HepG2 (cell line): ENCODE data around the gene HOMEZ. TPM values are rescaled to one million over a fixed set of nuclear protein-coding genes. Genes with fewer than 3 reads are reported as not detected.

Experiments
- ARID4A ChIP-seq: sonication (generic); formaldehyde crosslinking; IDR thresholded peaks from 2 replicates; pipeline ENCODE4 v1.5.0; 2020; ENCODE audit warnings: mild to moderate bottlenecking, missing genetic modification reagents, borderline replicate concordance
- ARNTL ChIP-seq: sonication (generic); formaldehyde crosslinking; IDR thresholded peaks from 2 replicates; pipeline ENCODE4 v1.4.0; 2020; ENCODE audit warnings: mild to moderate bottlenecking, missing genetic modification reagents
- GZF1 ChIP-seq: sonication (generic); formaldehyde crosslinking; IDR thresholded peaks from 2 replicates; pipeline ENCODE4 v1.5.1; 2020; ENCODE audit warnings: mild to moderate bottlenecking, missing genetic modification reagents
- HDAC6 ChIP-seq: fragments of 200-600 bp; sonication (generic); IDR thresholded peaks from 2 replicates; pipeline ENCODE4 v1.7.0; 2017; ENCODE audit warnings: mild to moderate bottlenecking, antibody characterized with exemption, low read length, low read depth
- KLF12 ChIP-seq: sonication (generic); formaldehyde crosslinking; IDR thresholded peaks from 2 replicates; pipeline ENCODE4 v1.4.0; 2020; ENCODE audit warnings: missing genetic modification reagents, borderline replicate concordance
- KLF16 ChIP-seq, 2 experiments: sonication (generic) in 1 of 2; formaldehyde crosslinking in 1 of 2; IDR thresholded peaks; 2 replicates each; pipeline versions ENCODE4 v1.6.1 to v1.8.0; 2016 to 2023; ENCODE audit warnings: missing genetic modification reagents in 2 of 2, missing compliant biosample characterization in 1 of 2
- LBX2 ChIP-seq: sonication (generic); formaldehyde crosslinking; IDR thresholded peaks from 2 replicates; pipeline ENCODE4 v1.5.0; 2020; ENCODE audit warnings: missing genetic modification reagents, mild to moderate bottlenecking, borderline replicate concordance
- LRRFIP1 ChIP-seq: sonication (generic); formaldehyde crosslinking; conservative IDR thresholded peaks from 2 replicates; pipeline ENCODE4 v1.4.0; 2020; ENCODE audit warnings: missing genetic modification reagents
- MIER3 ChIP-seq: IDR thresholded peaks from 2 replicates; pipeline ENCODE4 v1.6.1; 2016; ENCODE audit warnings: missing compliant biosample characterization, borderline replicate concordance
- NFRKB ChIP-seq: fragments of 450-650 bp; IDR thresholded peaks from 2 replicates; pipeline ENCODE4 v1.6.1; 2017
- PATZ1 ChIP-seq: sonication (generic); formaldehyde crosslinking; IDR thresholded peaks from 2 replicates; pipeline ENCODE4 v1.4.0; 2020; ENCODE audit warnings: missing genetic modification reagents
- RBM22 ChIP-seq: fragments of 200-400 bp; formaldehyde crosslinking; optimal IDR thresholded peaks from 2 replicates; pipeline ENCODE3; 2017; ENCODE audit warnings: mild to moderate bottlenecking, low read length, moderate library complexity
- SIN3A ChIP-seq: IDR thresholded peaks from 2 replicates; pipeline ENCODE4 v1.6.1; 2011; ENCODE audit warnings: low read depth, mild to moderate bottlenecking, control low read depth, low read length, borderline replicate concordance
- STAT5B ChIP-seq: sonication (generic); formaldehyde crosslinking; IDR thresholded peaks from 2 replicates; pipeline ENCODE4 v1.4.0; 2020; ENCODE audit warnings: missing genetic modification reagents
- TP53 ChIP-seq: sonication (generic); formaldehyde crosslinking; conservative IDR thresholded peaks from 2 replicates; pipeline ENCODE4 v1.4.0; 2020; ENCODE audit warnings: missing genetic modification reagents
- U2AF2 ChIP-seq: fragments of 200-400 bp; formaldehyde crosslinking; IDR thresholded peaks from 2 replicates; pipeline ENCODE4 v1.6.1; 2017; ENCODE audit warnings: low read depth, mild to moderate bottlenecking, low read length
- ZKSCAN1 ChIP-seq: fragments of 150-350 bp; IDR thresholded peaks from 2 replicates; pipeline ENCODE4 v1.6.1; 2014; ENCODE audit warnings: low read length
- ZNF3 ChIP-seq: IDR thresholded peaks from 2 replicates; pipeline ENCODE4 v1.7.0; 2017; ENCODE audit warnings: inconsistent platforms
- ZNF33B ChIP-seq: sonication (generic); formaldehyde crosslinking; IDR thresholded peaks from 2 replicates; pipeline ENCODE4 v1.5.1; 2020; ENCODE audit warnings: mild to moderate bottlenecking, missing genetic modification reagents
- ZNF619 ChIP-seq: sonication (generic); formaldehyde crosslinking; IDR thresholded peaks from 2 replicates; pipeline ENCODE4 v1.4.0; 2020; ENCODE audit warnings: mild to moderate bottlenecking, missing genetic modification reagents
- ZNF660 ChIP-seq: sonication (generic); formaldehyde crosslinking; IDR thresholded peaks from 2 replicates; pipeline ENCODE4 v1.5.1; 2020; ENCODE audit warnings: mild to moderate bottlenecking, low read depth, missing genetic modification reagents, borderline replicate concordance
- polyA plus RNA-seq, 8 experiments: library from polyadenylated mRNA; depleted of rRNA in 3 of 8; stranded (reverse) in 7 of 8; unstranded in 1 of 8; fragments of >200 nt; fragmentation: Illumina TruSeq in 4 of 8; extraction: Trizol in 4 of 8; gene quantifications; 2 replicates each; pipeline versions ENCODE4 v1.2.1 to v1.2.3, GENCODE V29; 2011 to 2016; ENCODE audit warnings: low read depth in 4 of 8, missing spikeins in 1 of 8, mixed read lengths in 1 of 8; ENCODE audit not compliant: insufficient read depth in 1 of 8
- total RNA-seq, 5 experiments: library from RNA; depleted of rRNA; stranded (reverse); fragments of >200 nt; fragmentation: Illumina TruSeq; extraction: Trizol; gene quantifications; 2 replicates each; pipeline ENCODE4 v1.2.3, GENCODE V29; 2016; ENCODE audit warnings: low read depth in 1 of 5

HOMEZ gene
- total and polyA plus RNA-seq, 2 of the 13 experiments (the other 11 are each of a cell fraction or from before 2014, with no cell fraction given), result 14.5 to 31.8 TPM

DNA sequence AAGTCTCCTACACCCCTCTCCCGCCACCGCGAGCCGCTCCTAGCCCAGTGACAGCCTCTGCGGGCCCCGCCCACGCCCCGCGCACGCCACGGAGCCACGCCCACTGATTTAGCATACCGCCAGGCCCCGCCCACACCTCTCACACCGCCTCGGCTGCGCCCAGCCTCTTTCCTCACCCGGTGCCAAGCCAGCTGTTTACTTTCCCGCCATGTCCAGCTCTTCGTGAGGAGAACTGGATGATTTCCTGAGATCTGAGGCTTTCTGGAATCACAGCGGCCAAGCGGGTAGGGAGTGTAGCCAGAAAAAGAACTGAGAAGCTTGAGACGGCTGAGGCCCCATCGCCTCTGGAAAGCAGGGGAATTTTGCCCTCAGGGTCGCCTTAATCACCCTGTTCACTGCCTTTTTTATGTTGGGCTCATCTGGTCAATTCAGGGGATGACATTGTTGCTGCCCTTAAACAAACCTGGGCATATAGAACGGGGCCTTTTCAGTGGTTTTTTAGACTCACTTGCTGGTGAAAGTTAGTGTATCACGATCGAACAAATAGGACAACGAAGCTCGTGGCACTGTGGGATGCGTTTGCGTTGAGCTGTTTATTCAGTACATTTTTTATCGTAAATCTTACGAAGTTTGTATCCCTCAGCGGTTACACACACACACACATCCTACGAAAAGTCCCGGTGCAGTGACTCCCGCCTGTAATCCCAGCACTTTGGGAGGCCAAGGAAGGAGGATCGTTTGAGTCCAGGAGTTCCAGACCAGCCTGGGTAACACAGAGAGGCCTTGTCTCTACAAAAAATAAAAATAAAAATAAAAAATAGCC, 47.9 kb downstream of the HOMEZ start, which contains the start of gene RNF212B (continued):
- peak; percentile 47; the same call in 1 of the 2 replicates for TF ChIP-seq ARID4A (CRISPR knock-in tag)
- TF ChIP-seq LBX2 (CRISPR knock-in tag), result no peak
- 0 out of 2 replicates have a peak, but pooled peaks have one; percentile 62 for TF ChIP-seq ARNTL (CRISPR knock-in tag)
- no peak for TF ChIP-seq U2AF2
- no peak for TF ChIP-seq HDAC6
- TF ChIP-seq NFRKB, result no peak
- TF ChIP-seq STAT5B, result no peak
- TF ChIP-seq RBM22, result no peak
- TF ChIP-seq MIER3 (CRISPR knock-in tag), result no peak
- TF ChIP-seq SIN3A, result no peak
- TF ChIP-seq PATZ1 (CRISPR knock-in tag), result 0 out of 2 replicates have a peak, but pooled peaks have one; percentile 30
- no peak for TF ChIP-seq GZF1 (CRISPR knock-in tag)
- no peak for TF ChIP-seq ZNF619 (CRISPR knock-in tag)
- 0 out of 2 replicates have a peak, but pooled peaks have one; percentile 75 for TF ChIP-seq ZNF33B (CRISPR knock-in tag)
- 0 out of 2 replicates have a peak, but pooled peaks have one; percentile 39 for TF ChIP-seq KLF12 (CRISPR knock-in tag)
- no peak for TF ChIP-seq ZNF3 (CRISPR knock-in tag)
- no peak for TF ChIP-seq LRRFIP1 (CRISPR knock-in tag)
- TF ChIP-seq ZNF660 (CRISPR knock-in tag), result no peak
- TF ChIP-seq TP53 (CRISPR knock-in tag), result no peak
- peak in 1 of 2 experiments; percentile 19; a peak in 1 of 4 replicates for TF ChIP-seq KLF16 (CRISPR knock-in tag; IDR thresholded peaks at IDR 0.05)
- no peak for TF ChIP-seq ZKSCAN1
